ENCODE results near the gene NHERF2. TPM values are rescaled to one million over a fixed set of nuclear protein-coding genes. Genes with fewer than 3 reads are reported as not detected.

The NHERF2 gene

Small RNA genes within 50 kb of the gene (small RNA-seq; reads per million reads assigned to genes)
- not detected for gene RN7SL219P (ENCODE audit: insufficient read depth)

Measured in neuronal stem cell (in vitro differentiated cells).